ENCODE measurements around the gene SPATA20. TPM values are rescaled to one million over a fixed set of nuclear protein-coding genes. Genes with fewer than 3 reads are reported as not detected.

SPATA20 gene
- total and polyA plus RNA-seq, 2 of the 8 experiments (the other 6 are each of a cell fraction or from before 2014, with no cell fraction given) = 16.2 to 17.5 TPM

DNA sequence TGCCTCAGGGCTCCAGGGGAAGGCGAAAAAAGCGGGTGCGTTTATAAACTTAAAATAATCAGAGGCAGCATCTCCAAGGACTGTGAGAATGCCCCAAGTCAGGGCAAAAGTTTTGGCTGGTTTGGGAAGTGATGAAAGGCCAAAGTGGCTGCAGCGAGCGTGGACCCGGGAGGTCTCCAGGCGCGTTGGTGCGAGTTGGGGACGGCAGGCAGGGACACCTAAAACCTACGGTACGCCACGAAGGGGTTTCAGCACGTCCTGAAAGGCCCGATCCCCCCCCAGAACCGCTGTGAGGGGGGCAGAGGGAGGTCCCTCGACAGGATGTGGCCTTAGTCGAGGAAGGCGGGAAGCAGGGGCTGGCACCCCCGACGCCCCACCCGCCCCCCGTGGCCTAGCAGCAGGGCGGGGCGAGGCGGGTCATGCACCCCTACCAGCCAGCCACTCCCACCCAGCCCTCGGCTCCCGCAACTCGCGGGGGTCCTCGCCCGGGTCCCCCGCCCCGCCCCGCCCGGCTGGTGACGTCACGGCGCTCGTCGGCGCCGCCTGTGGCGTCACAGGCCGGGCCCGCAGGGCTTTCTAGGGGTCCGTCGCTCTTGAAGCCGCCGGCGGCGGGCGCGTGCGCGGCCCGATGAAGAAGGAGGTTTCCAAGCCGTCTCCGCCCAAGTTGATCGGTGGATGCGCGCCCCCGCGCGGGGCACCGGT lies 39.0 kb upstream of the SPATA20 start, which contains the start of gene MYCBPAP (continued):
- TF ChIP-seq SUZ12 (IDR thresholded peaks at IDR 0.05; ENCODE audit: low read length) (no peak), SP1 (IDR thresholded peaks at IDR 0.05; ENCODE audit: low read depth, low read length) (no peak), RAD21 (IDR thresholded peaks at IDR 0.05 in 1 of 2, conservative IDR thresholded peaks at IDR 0.05 in 1 of 2; ENCODE audit: low read depth in 2 of 2, low read length in 2 of 2) (0 out of 4 replicates have a peak, but pooled peaks of 1 of the 2 experiments have one; percentile 9)
